Chondrocyte (in vitro differentiated cells): ENCODE data around the gene BAG3. TPM values are rescaled to one million over a fixed set of nuclear protein-coding genes. Genes with fewer than 3 reads are reported as not detected.

ENCODE experiments used
- DNase-seq: peaks from one replicate; pipeline ENCODE4 v3.0.0; 2021; ENCODE audit warnings: mixed read lengths, low spot score
- H3K27ac Mint-ChIP-seq: one replicate; pipeline ENCODE4 v1.8.0; 2021; ENCODE audit warnings: mild to moderate bottlenecking, moderate library complexity, mixed read lengths; ENCODE audit not compliant: unreplicated experiment
- H3K27me3 Mint-ChIP-seq: 2 replicates; pipeline ENCODE4 v1.8.0; 2021; ENCODE audit warnings: low read depth, mixed read lengths
- H3K36me3 Mint-ChIP-seq: 2 replicates; pipeline ENCODE4 v1.8.0; 2021; ENCODE audit warnings: low read depth, mixed read lengths
- H3K4me1 Mint-ChIP-seq: 2 replicates; pipeline ENCODE4 v1.8.0; 2021; ENCODE audit warnings: low read depth, mild to moderate bottlenecking, mixed read lengths
- H3K4me3 Mint-ChIP-seq: one replicate; pipeline ENCODE4 v1.8.0; 2021; ENCODE audit warnings: mild to moderate bottlenecking, moderate library complexity, mixed read lengths; ENCODE audit not compliant: unreplicated experiment
- H3K9me3 Mint-ChIP-seq: 2 replicates; pipeline ENCODE4 v1.8.0; 2021; ENCODE audit warnings: low read depth, mixed read lengths
- total RNA-seq: library from RNA; stranded (reverse); gene quantifications from 3 replicates; pipeline ENCODE4 v1.2.1, GENCODE V29; 2021
- TF ChIP-seq, protein P1 (sequence below): fragments of 200-600 bp; sonication (generic); IDR thresholded peaks from 2 replicates; pipeline ENCODE4 v1.5.0; 2021; ENCODE audit warnings: antibody characterized with exemption, mild to moderate bottlenecking, moderate library complexity

Gene BAG3
- total RNA-seq, 1 donor from 2014 or later, result 62.0 TPM

DNA sequence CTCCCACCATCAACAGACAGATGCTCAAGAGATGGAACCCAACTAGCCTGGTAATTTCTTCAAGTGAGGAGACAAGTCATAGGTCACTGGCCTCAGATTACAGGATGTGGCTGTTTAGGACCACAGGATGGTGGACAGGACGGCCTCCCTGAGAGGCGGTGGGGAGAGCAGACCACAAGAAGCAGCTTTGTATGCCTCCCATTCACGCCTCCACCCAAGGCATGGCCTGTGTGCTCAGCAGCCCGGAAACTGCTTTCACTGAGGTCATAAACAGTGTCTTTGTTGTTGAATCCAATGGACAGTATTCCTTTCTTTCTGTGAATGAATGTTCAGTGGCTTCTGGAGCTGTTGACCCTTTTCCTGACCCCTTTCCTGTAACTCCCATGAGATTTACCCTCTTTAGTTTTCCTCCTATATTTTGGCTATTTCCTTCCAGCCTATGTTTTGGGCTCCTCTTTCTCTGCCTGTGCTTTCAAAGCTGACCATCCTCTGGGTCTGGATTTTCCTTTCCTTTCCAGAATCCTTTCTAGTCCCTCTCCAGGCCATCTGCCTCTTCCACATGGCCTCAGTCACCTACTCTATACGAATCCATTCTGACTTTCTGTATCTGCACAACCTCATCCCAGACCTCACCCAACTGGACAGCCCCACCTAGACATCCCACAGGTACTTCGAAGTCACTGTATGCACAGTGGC, 42.2 kb downstream of the BAG3 start:
- no peak for DNase-seq
- H3K36me3 Mint-ChIP-seq, result no peaks in the 10 kb centered on the region
- peaks cover 3% of the 10 kb centered on the region for H3K4me1 Mint-ChIP-seq
- no peaks in the 10 kb centered on the region for H3K9me3 Mint-ChIP-seq
- no peaks in the 10 kb centered on the region for H3K27me3 Mint-ChIP-seq
- TF ChIP-seq, protein P1, sequence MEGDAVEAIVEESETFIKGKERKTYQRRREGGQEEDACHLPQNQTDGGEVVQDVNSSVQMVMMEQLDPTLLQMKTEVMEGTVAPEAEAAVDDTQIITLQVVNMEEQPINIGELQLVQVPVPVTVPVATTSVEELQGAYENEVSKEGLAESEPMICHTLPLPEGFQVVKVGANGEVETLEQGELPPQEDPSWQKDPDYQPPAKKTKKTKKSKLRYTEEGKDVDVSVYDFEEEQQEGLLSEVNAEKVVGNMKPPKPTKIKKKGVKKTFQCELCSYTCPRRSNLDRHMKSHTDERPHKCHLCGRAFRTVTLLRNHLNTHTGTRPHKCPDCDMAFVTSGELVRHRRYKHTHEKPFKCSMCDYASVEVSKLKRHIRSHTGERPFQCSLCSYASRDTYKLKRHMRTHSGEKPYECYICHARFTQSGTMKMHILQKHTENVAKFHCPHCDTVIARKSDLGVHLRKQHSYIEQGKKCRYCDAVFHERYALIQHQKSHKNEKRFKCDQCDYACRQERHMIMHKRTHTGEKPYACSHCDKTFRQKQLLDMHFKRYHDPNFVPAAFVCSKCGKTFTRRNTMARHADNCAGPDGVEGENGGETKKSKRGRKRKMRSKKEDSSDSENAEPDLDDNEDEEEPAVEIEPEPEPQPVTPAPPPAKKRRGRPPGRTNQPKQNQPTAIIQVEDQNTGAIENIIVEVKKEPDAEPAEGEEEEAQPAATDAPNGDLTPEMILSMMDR, result no peak
- H3K27ac Mint-ChIP-seq, result no peak overlapping the region
- no peak overlapping the region for H3K4me3 Mint-ChIP-seq

- no peaks in the 10 kb centered on the region for H3K9me3 Mint-ChIP-seq
- TF ChIP-seq, protein P1, result no peak
- peaks cover 3% of the 10 kb centered on the region for H3K4me1 Mint-ChIP-seq
- no peak for DNase-seq
- H3K4me3 Mint-ChIP-seq, result no peak overlapping the region
- no peak overlapping the region for H3K27ac Mint-ChIP-seq
- no peaks in the 10 kb centered on the region for H3K36me3 Mint-ChIP-seq
- no peaks in the 10 kb centered on the region for H3K27me3 Mint-ChIP-seq
These were observed 43.4 kb downstream of the BAG3 start for GRCh38 chr10:119694608-119695007.

DNA sequence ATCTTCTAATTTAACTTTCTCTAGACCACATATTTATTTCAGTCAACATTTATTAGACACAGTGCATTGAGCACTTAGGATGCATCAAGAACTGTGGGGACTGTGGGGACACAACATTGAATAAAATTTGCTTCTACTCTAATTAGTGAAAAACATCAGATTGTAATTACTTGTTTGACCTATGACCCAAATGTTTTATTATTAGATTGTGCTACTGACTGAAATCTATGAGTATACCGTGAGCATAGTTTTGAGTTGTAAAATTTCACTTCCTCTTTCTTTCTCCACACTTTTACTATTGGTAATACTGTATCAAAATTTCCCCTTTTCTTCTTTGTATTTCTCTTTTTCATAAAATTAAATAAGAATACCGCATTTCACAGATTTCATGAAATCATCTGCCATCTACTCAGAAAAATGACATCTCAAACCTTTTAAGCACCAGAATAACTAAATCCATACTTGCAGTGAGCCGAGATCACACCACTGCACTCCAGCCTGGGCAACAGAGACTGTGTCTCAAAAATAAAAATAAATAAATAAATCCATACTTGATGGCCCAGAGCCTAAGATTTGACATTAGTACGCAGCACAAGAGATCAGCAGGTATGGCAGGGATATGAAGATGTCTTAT, 49.3 kb downstream of the BAG3 start:
- Mint-ChIP-seq H3K27ac (no peak overlapping the region), H3K27me3 (no peaks in the 10 kb centered on the region), H3K4me1 (peaks cover 18% of the 10 kb centered on the region), H3K36me3 (no peaks in the 10 kb centered on the region), H3K9me3 (no peaks in the 10 kb centered on the region), H3K4me3 (no peak overlapping the region)
- DNase-seq, result no peak
- TF ChIP-seq, protein P1, result no peak

DNA sequence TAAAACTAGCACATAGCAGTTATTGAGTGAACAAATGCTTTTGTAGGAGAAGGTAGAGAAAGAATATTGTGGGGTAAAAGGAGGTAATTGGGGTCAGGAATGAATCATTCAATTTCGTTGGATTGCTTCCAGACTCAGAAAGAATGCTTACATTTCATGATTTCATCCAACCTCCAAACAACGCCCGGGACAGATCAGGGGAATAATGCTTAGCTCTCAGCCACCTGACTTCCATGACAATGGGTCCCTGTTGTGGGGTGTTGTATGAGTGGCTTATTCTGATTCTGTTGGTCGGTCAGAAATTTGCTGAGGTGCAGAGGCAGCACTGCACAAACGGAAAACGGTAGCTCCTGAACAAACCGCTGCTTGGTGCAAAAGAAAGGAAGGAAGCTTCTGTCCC, 50.7 kb downstream of the BAG3 start:
- Mint-ChIP-seq H3K36me3 (no peaks in the 10 kb centered on the region), H3K9me3 (no peaks in the 10 kb centered on the region), H3K4me1 (peaks cover 20% of the 10 kb centered on the region), H3K4me3 (no peak overlapping the region), H3K27me3 (no peaks in the 10 kb centered on the region), H3K27ac (no peak overlapping the region)
- no peak for DNase-seq
- TF ChIP-seq, protein P1, result no peak

- H3K9me3 Mint-ChIP-seq, result no peaks in the 10 kb centered on the region
- H3K36me3 Mint-ChIP-seq, result no peaks in the 10 kb centered on the region
- H3K27ac Mint-ChIP-seq, result no peak overlapping the region
- H3K4me3 Mint-ChIP-seq, result no peak overlapping the region
- H3K4me1 Mint-ChIP-seq, result peaks cover 20% of the 10 kb centered on the region
- TF ChIP-seq, protein P1, result no peak
- H3K27me3 Mint-ChIP-seq, result no peaks in the 10 kb centered on the region
- no peak for DNase-seq
These were observed 51.4 kb downstream of the BAG3 start for GRCh38 chr10:119702583-119702982.
